GM08714 (cell line): ENCODE results near the gene DGCR2.

Experiments used
- H3K4me3 ChIP-seq: fragments of 200-500 bp; sonication (Bioruptor generic); 2 replicates; pipeline ENCODE4 v1.5.1; 2014; ENCODE audit warnings: mild to moderate bottlenecking, low read length, inconsistent platforms
- ZNF274 ChIP-seq: IDR thresholded peaks from 2 replicates; pipeline ENCODE4 v1.6.1; 2012; ENCODE audit warnings: mild to moderate bottlenecking, low read depth, low read length

The DGCR2 gene

GRCh38 chr22:19150482-19151328 lies 28.5 kb upstream of the DGCR2 start:
- H3K4me3 ChIP-seq = no peak overlapping the region
- no peak for TF ChIP-seq ZNF274

DNA sequence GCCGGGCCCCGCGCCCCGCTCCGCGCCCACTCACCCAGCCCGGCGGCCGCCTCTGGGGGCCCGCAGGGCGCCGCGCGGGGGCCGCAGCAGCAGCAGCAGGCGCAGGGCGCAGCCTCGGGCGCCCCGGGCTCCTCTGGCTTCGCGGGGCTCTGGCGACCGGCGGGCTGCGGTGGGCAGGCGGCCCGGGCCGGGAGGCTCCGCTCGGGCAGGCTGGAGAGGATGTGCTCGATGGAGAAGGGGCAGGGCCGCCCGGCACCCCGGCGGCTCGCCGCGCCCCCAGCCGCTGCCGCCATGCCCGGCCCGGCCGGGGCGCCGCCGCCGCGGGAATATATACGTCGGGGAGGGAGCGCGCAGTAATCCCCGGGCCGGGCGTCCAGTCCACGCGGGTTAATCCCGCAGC lies 27.8 kb upstream of the DGCR2 start, which contains the start of gene GSC2:
Gene GSC2, minus strand, starts transcription at position 302 of the 400 bp plus-strand sequence. Its CDS starts 9 bp downstream, at position 293.
- H3K4me3 ChIP-seq = no peak within 1 kb of the TSS; the same call in 1 of the 2 replicates
- TF ChIP-seq ZNF274 = no peak

DNA sequence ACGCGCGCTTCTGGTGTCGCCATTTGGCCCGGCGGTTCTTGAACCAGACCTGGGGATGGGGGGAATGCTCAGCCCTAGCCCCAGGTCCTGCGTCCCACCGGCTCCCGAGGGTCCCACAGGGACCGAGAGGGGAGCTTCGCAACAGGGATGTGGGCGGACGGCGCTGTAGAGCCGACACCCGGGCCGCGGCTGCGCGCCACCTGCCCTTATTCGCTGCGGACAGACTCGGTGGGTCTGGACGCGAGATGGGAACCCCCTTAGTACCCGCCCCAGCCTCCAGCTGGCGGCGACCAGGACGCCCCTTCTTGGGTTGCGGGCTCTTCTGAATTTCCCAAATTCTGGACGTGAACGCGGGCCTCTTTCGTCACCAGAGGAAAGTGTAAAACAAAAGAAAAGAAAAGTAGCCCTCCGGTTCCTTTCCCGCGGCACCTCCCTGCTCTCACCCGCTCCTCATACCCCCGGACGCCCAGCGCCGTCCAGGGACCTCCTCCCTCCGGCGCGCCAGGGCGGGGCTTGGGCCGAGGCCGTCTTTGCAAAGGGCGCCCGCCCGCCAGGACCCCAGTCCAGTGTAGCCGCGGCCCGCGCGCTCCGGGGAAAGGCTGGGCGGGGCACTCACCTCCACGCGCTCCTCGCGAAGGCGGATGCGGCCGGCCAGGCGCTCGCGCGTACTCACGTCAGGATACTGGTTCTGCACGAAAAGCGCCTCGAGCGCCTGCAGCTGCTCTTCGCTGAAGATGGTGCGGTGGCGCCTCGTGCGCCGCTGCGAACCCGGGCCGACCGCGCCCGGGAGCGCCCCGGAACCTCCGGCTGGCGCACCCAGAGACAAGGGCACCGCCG lies 27.1 kb upstream of the DGCR2 start:
- no peak overlapping the region; the same call in 1 of the 2 replicates for H3K4me3 ChIP-seq

DNA sequence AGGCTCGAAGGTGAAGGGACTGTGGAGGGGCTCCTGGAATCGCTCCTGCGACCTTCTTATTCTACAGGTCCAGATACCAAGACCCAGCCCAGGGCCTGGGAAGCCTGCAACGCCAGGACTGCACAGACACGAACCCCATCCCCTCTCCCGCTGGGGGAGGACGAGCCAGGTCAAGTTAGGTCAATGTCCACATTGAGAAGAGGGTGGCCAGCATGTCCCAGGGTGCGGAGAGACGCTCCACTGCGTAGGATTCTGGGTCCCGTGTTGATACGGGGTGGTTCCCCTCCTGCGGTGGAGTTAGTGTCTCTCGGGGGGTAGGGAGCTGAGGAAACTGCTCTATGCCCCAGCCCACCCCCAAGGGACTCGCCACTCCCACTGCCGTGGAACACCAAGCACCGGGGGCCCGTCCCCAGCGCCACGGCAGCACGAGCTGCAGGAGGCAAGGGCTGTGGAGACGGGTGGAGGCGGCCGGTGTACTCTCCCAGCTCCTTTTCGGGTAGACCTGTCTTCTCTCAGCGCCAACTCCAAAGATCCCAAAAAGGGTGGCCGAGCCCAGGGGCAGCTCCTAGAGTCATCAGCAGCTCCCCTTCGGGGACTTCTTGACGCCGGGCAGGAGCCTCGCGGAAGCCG lies 26.3 kb upstream of the DGCR2 start:
- no peak overlapping the region for H3K4me3 ChIP-seq
- no peak for TF ChIP-seq ZNF274

More for the DNA sequence above, 27.1 kb upstream of the DGCR2 start:
- TF ChIP-seq ZNF274 = no peak

DNA sequence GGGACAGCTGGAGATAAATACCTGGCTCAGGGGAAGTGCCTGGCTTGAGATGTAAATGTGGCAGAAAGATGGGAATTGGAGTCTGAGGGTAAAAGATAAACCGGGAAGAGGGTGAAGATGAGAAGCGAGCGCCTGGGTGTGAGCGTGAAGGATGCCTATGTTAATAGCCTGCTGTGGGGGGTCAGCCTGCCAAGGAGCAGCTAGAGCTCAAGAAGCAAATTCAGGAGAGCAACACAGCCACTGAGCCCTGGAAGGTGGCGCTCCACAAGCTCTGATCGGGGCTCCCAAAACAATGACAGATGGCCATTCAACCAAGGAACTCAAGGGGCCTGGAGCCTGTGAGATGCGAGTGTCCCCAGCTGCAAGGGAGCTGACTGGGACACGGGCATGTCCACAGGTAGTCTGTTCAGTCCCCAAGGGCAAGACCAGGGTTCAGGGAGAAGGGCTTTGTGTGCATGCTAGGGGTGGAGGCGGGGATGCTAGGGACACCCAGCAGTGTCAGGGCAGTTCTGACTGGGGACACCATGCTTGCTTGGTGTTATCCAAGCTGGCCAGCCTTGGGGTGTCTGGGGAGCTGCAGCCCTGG lies 25.1 kb upstream of the DGCR2 start:
- H3K4me3 ChIP-seq = no peak overlapping the region
- no peak for TF ChIP-seq ZNF274

- no peak for TF ChIP-seq ZNF274
- H3K4me3 ChIP-seq = no peak overlapping the region
Observed at GRCh38 chr22:19146215-19146968, 24.2 kb upstream of the DGCR2 start.

DNA sequence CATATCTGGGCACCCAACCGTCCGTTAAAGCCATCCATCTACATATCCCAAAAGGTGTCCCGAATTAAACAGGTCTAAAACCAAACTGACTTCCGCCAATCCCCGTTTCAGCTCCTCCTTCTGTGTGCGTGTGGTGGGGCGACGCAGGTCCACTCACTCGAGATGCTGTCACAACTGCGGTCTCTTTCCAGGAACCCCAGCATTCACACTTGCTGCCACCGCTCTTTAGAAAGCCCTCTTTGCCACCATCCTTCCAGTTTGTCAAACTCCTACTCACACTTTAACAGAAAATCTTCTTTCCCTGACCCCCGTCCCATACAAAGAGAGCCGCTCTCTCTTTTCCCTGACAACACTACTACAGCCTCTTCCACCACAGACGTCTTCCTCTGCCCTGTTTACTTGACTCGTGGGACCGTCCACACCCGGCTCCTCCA lies 21.8 kb upstream of the DGCR2 start:
- no peak for TF ChIP-seq ZNF274
- H3K4me3 ChIP-seq = peak overlapping the region; percentile 97

GRCh38 chr22:19143212-19143611 lies 21.0 kb upstream of the DGCR2 start:
- TF ChIP-seq ZNF274 = no peak
- H3K4me3 ChIP-seq = peak overlapping the region; percentile 97; the same call in 1 of the 2 replicates

DNA sequence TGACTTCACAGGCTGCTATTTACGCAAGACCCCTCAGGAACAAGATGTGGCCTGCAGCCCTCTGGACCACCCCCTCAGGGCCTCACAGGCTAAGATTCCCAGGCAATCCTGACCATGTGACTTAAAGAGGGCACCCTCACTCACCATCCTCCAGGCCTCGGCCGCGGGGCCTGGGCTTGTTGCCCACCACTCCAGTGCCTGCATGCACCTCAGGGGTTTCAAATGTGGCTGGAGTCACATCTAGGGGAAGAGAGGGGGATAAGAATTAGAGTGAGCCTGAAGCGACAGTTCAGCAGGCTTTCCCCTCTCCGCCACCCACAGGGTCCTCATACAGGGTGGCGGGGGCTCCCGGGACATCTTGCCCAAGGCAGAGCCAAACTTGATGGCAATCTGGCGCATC lies 20.2 kb upstream of the DGCR2 start:
- no peak overlapping the region for H3K4me3 ChIP-seq
- no peak for TF ChIP-seq ZNF274

- TF ChIP-seq ZNF274 = no peak
- H3K4me3 ChIP-seq = no peak overlapping the region
Observed at GRCh38 chr22:19139974-19140373, 17.8 kb upstream of the DGCR2 start.

DNA sequence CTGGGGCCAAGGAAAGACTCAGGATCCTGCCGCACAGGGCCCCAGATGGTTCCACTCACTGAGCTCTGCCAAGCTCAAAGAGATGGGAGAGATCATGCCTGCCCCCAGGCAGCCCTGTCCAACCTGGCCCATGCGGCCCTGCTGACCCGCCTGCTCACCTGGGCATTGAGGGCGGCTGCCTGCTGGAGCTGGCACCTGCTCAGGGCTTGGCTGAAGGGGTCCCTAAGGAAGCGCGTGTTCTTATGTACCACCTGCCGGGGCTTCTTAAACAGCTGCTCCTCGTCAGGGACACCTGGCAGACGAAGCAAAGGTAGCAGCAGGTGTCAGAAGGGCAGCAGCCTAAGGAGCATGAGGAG lies 16.8 kb upstream of the DGCR2 start:
- no peak for TF ChIP-seq ZNF274
- H3K4me3 ChIP-seq = no peak overlapping the region

GRCh38 chr22:19138217-19139000 lies 16.2 kb upstream of the DGCR2 start:
- H3K4me3 ChIP-seq = no peak overlapping the region
- no peak for TF ChIP-seq ZNF274
